ENCODE data around the gene TMEM147. TPM values are rescaled to one million over a fixed set of nuclear protein-coding genes. Genes with fewer than 3 reads are reported as not detected.

Gene TMEM147
- total and polyA plus RNA-seq, 5 experiments from 2014 or later: 31.1 to 159 (median 151) TPM

DNA sequence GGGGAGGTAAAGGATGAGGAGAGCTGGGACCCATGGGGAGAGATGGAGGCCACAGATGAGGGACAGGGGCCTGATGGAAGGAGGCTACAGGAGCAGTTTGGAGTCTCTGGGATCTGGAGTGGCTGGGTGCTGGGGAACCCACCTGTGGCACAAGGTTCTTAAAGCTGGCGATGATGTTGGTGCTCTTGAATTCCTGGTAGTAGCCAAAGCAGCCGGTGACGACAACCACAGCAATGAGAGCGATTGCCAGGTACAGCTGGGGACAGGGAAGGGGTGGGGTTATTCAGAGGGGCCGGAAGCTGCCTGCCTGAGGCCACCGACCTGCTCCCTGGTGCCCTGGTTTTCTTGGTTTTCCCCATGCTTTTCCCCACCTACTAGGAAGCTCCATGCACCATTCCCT lies 15.3 kb downstream of the TMEM147 start:
- Mint-ChIP-seq H3K27me3 (peaks cover 29 to 73% (median 51%) of the 10 kb centered on the region in 5 donors), H3K36me3 (no peaks in the 10 kb centered on the region), H3K9me3 (no peaks in the 10 kb centered on the region), H3K27ac (no peak overlapping the region), H3K4me1 (peaks cover 10 to 14% (median 12%) of the 10 kb centered on the region in 4 donors), H3K4me3 (peak overlapping the region in 1 of 10 donors; percentile 1)
- DNase-seq (peak in 1 of 10 donors; percentile 24), ATAC-seq (no peak)
- POLR2A ChIA-PET: no interaction called here

DNA sequence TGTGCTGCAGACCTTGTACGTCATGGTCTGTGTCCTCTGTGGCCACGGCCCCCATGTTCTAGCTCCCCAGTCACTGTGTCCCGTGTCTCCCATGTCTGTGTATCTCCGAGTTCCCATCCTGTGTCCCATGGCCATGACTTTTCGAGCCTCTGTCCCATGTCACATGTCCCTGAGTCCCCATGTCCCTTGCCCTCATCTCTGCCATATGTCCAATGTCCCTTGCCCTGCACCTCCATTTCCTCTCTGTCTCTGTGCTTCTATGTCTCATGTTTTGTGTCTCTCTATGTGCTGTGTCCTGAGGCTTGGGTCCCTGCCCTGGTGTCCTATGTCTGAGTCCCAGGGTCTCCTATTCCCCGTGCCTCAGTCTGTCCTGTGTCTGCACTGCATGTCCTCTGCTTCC lies 16.0 kb downstream of the TMEM147 start:
- Mint-ChIP-seq H3K4me3 (peak overlapping the region in 4 of 10 donors; percentile 1 to 20 (median 14)), H3K27ac (peak overlapping the region in 1 of 10 donors; percentile 69), H3K36me3 (no peaks in the 10 kb centered on the region), H3K27me3 (peaks cover 29 to 74% (median 51%) of the 10 kb centered on the region in 5 donors), H3K9me3 (no peaks in the 10 kb centered on the region), H3K4me1 (peaks cover 10 to 14% (median 12%) of the 10 kb centered on the region in 4 donors)
- no peak for ATAC-seq
- DNase-seq: no peak
- POLR2A ChIA-PET: no interaction called here

DNA sequence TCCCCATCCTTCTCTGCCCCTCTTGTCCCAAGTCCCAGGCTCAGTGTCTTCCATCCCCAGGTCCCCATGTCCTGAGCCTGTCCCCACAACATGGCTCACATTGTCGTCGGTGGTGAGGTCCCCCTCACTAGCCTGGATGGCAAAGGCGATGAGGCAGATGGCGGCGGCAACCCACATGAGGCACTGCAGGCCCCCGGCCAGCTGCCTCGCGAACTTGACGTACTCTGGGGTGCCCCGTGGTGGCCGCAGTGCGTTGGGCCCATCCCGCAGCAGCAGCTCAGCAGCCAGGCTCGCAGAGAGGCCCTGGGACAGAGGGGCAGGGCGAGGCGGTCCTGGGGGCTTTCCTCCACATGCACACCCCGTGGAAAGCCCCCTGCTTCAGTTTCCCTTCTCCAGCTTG lies 16.9 kb downstream of the TMEM147 start:
- Mint-ChIP-seq H3K27ac (no peak overlapping the region), H3K27me3 (peaks cover 27 to 76% (median 51%) of the 10 kb centered on the region in 5 donors), H3K4me1 (peaks cover 7 to 10% (median 8%) of the 10 kb centered on the region in 4 donors), H3K36me3 (no peaks in the 10 kb centered on the region), H3K4me3 (no peak overlapping the region), H3K9me3 (no peaks in the 10 kb centered on the region)
- ATAC-seq (no peak), DNase-seq (no peak)
- POLR2A ChIA-PET: no interaction called here

DNA sequence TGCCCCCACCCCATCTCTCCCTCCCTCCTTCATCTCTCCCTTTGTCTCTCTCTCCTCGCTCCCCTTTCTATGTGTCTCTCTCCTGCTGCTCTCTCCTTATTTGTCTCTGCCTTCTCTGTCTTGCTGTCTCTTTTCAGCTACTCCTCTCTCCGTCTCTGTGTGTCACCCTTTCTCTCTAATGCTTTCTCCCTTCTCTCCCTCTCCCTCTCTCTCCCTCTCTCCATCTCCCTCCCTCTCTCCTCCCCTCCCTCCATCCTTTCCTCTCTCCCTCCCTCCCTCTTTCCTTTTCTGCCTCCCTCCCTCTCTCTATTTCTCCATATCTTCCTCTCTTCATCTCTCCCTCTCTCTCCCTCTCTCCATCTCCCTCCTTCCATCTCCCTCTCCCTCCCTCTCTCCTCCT lies 17.4 kb downstream of the TMEM147 start:
- POLR2A ChIA-PET: no interaction called here
- ATAC-seq (no peak), DNase-seq (no peak)
- no peaks in the 10 kb centered on the region for H3K9me3 Mint-ChIP-seq
- H3K27me3 Mint-ChIP-seq: peaks cover 27 to 75% (median 51%) of the 10 kb centered on the region in 5 donors
- no peaks in the 10 kb centered on the region for H3K36me3 Mint-ChIP-seq
- no peak overlapping the region for H3K4me3 Mint-ChIP-seq
- peaks cover 4 to 9% (median 7%) of the 10 kb centered on the region in 4 donors for H3K4me1 Mint-ChIP-seq
- H3K27ac Mint-ChIP-seq: no peak overlapping the region

DNA sequence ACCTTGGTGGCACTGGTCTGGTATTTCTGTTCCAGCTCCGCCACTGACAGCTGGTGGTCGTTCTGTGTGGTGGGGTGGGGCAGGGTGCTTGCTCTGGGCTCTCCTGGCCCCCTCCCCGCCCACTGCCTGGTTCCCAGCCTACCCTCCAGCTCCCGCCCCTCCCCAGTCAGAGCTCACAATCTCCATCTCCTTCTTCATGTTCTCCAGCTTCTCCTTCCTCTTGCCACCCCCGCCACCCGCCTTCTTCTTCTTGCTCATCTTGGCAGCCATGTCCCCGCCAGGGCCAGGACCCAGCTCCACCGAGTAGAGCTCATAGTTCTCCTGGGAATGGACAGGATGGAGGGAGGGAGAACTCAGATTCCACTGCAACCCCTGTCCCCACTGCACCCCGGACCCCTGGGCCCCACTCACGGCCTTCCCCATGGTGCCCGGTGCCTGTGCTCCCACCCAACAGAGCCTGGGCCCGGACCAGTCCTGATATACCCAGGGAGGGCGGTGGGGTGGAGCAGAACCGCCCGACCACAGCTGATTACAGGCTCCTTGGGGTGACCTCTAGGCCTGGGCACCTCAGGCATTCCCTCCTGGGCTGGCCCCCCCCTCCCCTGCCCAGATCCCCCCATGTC lies 17.9 kb downstream of the TMEM147 start, which contains the start of gene ATP4A:
ATP4A (minus strand) TSS at position 452 of the 623 bp plus-strand sequence; CDS start at position 423, 29 bp downstream.
- Mint-ChIP-seq H3K9me3 (no peaks in the 10 kb centered on the region), H3K27ac (no peak within 1 kb of the TSS), H3K36me3 (no peaks in the 10 kb centered on the region), H3K4me1 (peaks cover 0 to 8% (median 5%) of the 10 kb centered on the region in 4 donors), H3K27me3 (peaks cover 27 to 74% (median 51%) of the 10 kb centered on the region in 5 donors), H3K4me3 (no peak within 1 kb of the TSS)
- DNase-seq (peak in 1 of 10 donors; percentile 48), ATAC-seq (no peak)
- POLR2A ChIA-PET: no interaction called here

DNA sequence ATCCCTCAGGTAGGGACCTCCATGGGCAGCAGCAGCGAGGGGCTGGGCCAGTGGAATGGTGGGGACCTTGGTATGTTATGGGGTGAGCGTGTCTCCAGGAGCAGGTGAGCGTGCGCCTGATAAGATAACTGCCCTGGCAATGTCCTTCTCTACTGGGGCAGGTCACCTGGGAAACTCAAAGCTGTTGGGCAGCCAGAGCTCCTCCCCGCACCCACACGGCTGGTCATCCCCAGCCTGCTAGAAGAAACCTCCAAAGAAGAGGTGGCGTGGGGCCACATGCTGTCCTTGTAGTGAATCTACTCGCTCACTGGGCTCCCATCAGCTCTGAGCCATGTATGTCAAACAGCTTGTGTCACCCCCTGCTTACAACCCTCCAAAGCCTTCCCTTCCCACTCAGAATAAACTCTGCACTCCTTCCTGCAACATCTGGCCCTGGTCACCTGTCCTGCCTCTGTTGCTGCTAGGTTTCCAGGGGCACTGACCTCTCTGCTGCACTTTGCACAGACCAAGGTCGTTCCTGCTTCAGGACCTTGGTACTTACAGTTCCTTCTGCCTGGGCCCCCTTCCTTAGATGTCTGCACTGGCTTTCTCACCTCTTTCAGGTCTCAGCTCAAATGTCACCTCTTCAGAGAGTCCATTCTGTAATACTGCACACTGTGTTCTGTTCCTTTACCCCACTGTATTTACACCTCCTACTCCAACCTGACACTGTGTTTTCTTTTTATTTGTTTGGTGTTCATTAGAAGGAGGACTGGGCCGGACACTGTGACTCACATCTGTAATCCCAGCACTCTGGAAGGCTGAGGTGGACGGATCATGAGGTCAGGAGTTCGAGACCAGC lies 19.8 kb downstream of the TMEM147 start:
- Mint-ChIP-seq H3K27me3 (peaks cover 19 to 69% (median 49%) of the 10 kb centered on the region in 5 donors), H3K36me3 (no peaks in the 10 kb centered on the region), H3K27ac (no peak overlapping the region), H3K4me3 (no peak overlapping the region), H3K9me3 (no peaks in the 10 kb centered on the region), H3K4me1 (no peaks in the 10 kb centered on the region)
- DNase-seq (peak in 1 of 10 donors; percentile 19), ATAC-seq (no peak)
- POLR2A ChIA-PET: no interaction called here

DNA sequence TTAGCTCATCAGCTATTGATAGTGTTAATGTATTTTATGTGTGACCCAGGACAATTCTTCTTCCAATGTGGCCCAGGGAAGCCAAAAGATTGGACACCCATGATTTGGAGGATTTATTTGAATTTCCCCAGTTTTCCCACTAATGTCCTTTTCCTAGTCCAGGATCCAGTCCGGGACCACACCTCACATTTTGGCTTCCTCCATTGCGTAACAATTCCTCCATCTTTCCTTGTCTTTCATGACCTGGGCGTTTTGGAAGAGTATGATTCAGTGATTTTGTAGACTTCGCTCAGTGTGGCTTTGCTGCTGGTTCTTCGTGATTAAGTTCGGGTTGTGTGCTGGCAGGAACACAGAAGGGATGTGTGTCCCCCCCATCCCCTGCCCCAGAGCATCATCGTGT lies 21.3 kb downstream of the TMEM147 start:
- no peaks in the 10 kb centered on the region for H3K9me3 Mint-ChIP-seq
- H3K4me3 Mint-ChIP-seq: no peak overlapping the region
- POLR2A ChIA-PET: interaction anchor here (0.6 kb wide), 1 partner anchor 48 kb away, joined by 3 read pairs; no protein-coding TSS in a partner anchor
- no peak for DNase-seq
- peaks cover 19 to 64% (median 45%) of the 10 kb centered on the region in 5 donors for H3K27me3 Mint-ChIP-seq
- no peaks in the 10 kb centered on the region for H3K36me3 Mint-ChIP-seq
- no peak for ATAC-seq
- no peaks in the 10 kb centered on the region for H3K4me1 Mint-ChIP-seq
- no peak overlapping the region for H3K27ac Mint-ChIP-seq

DNA sequence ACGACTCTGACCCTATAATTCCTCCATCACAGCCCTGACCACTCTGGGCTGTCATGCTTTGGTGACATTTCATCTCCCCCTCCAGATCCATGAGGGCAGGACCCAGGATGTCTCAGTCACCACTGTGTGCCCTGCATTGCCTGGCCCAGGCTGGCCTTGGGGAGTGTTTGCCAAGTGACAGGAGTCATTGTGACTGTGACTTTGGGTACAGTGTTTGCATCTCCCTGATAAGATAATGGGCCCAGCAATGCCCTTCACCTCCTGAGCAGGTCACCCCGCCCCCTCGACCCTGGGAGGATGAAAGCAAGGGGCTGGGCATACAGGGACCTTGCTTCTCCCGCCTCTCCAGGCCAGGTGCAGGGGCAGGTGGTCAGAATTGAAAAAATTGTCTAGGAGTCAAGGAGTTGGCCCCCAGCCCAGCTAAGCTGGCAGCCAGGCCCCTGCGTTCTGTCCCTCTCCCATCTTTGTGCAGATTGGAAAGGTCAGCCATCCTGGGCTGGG lies 23.9 kb downstream of the TMEM147 start:
- DNase-seq: no peak
- Mint-ChIP-seq H3K27me3 (peaks cover 16 to 41% (median 24%) of the 10 kb centered on the region in 5 donors), H3K36me3 (no peaks in the 10 kb centered on the region), H3K27ac (peak overlapping the region in 1 of 10 donors; percentile 67), H3K4me1 (no peaks in the 10 kb centered on the region), H3K9me3 (peaks cover 0 to 10% (median under 1%) of the 10 kb centered on the region in 9 donors), H3K4me3 (no peak overlapping the region)
- POLR2A ChIA-PET: no interaction called here
- no peak for ATAC-seq

DNA sequence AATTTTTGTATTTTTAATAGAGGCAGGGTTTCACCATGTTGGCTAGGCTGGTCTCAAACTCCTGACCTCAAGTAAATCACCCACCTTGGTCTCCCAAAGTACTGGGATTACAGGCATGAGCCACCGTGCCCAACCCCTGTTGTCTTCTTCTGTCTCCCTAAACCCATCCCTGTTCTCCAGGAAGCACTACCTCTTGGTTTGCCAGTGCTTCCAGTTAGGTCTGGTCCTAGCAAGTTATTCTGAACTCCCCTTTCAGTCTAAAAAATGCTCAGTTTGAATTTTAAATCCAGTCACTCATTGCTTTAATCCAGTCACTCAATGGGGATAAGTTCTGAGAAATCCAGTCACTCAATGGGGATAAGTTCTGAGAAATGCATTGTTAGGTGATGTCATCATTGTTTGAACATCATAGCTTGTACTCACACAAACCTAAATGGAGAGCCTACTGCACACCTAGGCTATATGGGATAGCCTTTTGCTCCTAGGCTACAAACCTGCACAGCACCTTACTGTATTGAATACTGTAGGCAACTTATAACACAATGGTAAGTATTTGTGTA lies 26.1 kb downstream of the TMEM147 start:
- POLR2A ChIA-PET: no interaction called here
- Mint-ChIP-seq H3K27ac (peak overlapping the region in 1 of 10 donors; percentile 35), H3K9me3 (peaks cover 4 to 32% (median 18%) of the 10 kb centered on the region in 9 donors), H3K27me3 (peaks cover 12 to 28% (median 17%) of the 10 kb centered on the region in 5 donors), H3K36me3 (peaks cover 0 to 17% (median 14%) of the 10 kb centered on the region in 3 donors), H3K4me3 (no peak overlapping the region), H3K4me1 (no peaks in the 10 kb centered on the region)
- no peak for DNase-seq
- no peak for ATAC-seq

DNA sequence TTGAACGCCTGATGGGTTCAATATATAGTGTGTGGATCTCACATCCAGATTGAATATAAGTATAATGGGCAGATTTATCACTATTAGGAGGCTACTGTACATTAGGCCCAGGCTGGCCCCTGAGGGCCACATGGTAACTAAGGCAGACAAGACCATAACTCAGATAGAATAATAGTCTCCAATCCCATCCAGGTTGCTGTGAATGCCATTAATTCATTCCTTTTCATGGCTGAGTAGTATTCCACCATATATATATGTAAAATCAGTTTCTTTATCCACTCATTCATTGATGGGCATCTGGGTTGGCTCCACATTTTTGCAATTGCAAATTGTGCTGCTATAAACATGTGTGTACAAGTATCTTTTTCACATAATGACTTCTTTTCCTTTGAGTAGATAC lies 32.5 kb downstream of the TMEM147 start:
- POLR2A ChIA-PET: no interaction called here

DNA sequence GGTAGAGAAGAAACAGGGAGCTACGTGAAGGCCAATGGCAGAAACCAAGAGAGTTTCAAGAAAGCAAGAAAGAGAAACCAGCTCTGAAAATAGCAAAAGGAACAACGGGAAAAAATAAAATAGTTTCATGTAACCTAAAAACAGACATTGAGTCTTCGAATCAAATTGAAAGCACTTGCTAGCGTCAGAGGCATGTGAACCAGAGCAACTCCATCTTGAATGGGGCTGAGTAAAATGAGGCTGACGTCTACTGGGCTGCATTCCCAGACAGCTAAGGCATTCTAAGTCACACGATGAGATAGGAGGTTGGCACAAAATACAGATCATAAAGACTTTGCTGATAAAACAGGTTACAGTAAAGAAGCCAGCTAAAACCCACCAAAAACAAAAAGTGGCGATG lies 33.3 kb downstream of the TMEM147 start:
- H3K4me3 Mint-ChIP-seq: no peak overlapping the region
- ATAC-seq: no peak

More for the DNA sequence above, 32.5 kb downstream of the TMEM147 start:
- no peak overlapping the region for H3K27ac Mint-ChIP-seq
- H3K4me3 Mint-ChIP-seq: no peak overlapping the region
- peaks cover 2 to 24% (median 21%) of the 10 kb centered on the region in 3 donors for H3K36me3 Mint-ChIP-seq
- ATAC-seq (no peak), DNase-seq (no peak)
- H3K9me3 Mint-ChIP-seq: peaks cover 10 to 47% (median 25%) of the 10 kb centered on the region in 9 donors
- peaks cover 8 to 20% (median 12%) of the 10 kb centered on the region in 5 donors for H3K27me3 Mint-ChIP-seq
- peaks cover 0 to 3% (median 0%) of the 10 kb centered on the region in 4 donors for H3K4me1 Mint-ChIP-seq

DNA sequence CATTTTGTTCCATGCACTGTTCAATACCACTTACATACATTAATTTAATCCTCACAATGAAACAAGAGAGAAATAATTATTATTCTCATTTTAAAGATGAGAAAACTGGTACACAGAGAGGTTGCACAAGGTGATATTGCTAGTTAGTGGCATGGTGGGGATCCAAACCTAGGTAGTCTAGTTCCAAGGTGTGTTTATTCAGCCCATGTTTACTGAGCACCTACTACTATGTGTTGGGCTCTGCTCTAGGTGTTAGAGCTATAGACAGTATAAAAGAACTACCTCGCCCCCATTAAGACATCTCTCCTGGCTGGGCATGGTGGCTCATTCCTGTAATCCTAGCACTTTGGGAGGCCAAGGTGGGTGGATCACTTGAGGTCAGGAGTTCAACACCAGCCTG lies 37.3 kb downstream of the TMEM147 start:
- DNase-seq (no peak), ATAC-seq (no peak)
- Mint-ChIP-seq H3K27me3 (peaks cover 16 to 46% (median 28%) of the 10 kb centered on the region in 5 donors), H3K9me3 (peaks cover 0 to 5% (median 2%) of the 10 kb centered on the region in 9 donors), H3K4me3 (no peak overlapping the region), H3K36me3 (no peaks in the 10 kb centered on the region), H3K4me1 (peaks cover 0 to 3% (median 0%) of the 10 kb centered on the region in 4 donors), H3K27ac (no peak overlapping the region)
- POLR2A ChIA-PET: no interaction called here

More for the DNA sequence above, 33.3 kb downstream of the TMEM147 start:
- DNase-seq: no peak
- POLR2A ChIA-PET: no interaction called here
- peaks cover 0 to 3% (median 0%) of the 10 kb centered on the region in 4 donors for H3K4me1 Mint-ChIP-seq
- H3K9me3 Mint-ChIP-seq: peaks cover 10 to 43% (median 25%) of the 10 kb centered on the region in 9 donors
- peaks cover 8 to 27% (median 15%) of the 10 kb centered on the region in 5 donors for H3K27me3 Mint-ChIP-seq
- peaks cover 2 to 24% (median 21%) of the 10 kb centered on the region in 3 donors for H3K36me3 Mint-ChIP-seq
- H3K27ac Mint-ChIP-seq: no peak overlapping the region
